HG03558 (cell line): ENCODE measurements around the gene QRICH1.

Experiments used
- ATAC-seq: cut with Tn5 transposase; IDR thresholded peaks from one replicate; pipeline ENCODE4 v1.9.1; 2021; ENCODE audit warnings: moderate number of reproducible peaks; ENCODE audit not compliant: unreplicated experiment; ENCODE audit errors: extremely low read depth

The QRICH1 gene

DNA sequence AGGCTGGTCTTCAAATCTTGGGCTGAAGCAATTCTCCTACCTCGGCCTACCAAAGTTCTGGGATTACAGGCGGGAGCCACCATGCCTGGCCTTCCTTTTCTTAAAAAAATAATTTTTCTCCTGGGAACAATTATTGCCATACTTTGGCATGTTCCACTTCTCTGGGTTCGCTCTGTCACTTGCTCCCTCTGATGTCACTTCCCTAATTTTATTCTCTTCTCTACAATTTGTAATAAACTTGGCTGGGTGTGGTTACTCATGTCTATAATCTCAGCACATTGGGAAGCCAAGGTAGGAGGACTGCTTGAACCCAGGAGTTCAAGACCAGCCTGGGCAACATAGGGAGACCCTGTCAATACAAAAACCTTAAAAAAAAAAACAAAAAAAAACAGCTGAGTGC is 58.6 kb downstream of the QRICH1 start:
- no peak for ATAC-seq

- ATAC-seq, result no peak
Observed at GRCh38 chr3:49034650-49035049, 59.2 kb downstream of the QRICH1 start.

- no peak for ATAC-seq
Observed at GRCh38 chr3:49032646-49033304, 61.1 kb downstream of the QRICH1 start.

- no peak for ATAC-seq
Observed at GRCh38 chr3:49030321-49030720, 63.5 kb downstream of the QRICH1 start.

DNA sequence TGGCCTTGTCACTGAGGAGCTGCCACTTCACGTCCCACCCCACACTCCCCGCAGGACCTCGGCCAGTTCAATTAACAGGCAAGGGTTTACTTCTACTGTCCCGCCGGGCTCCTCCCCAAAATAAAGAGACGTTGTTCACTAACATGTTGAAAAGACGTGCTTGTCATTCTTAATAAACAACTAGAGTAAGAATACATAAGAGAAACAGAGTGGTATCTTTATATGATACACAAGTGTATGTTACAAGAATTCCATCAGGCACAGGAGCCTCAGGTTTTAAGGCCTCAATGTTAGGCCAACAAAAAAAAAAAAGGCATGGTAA is 64.3 kb downstream of the QRICH1 start:
- no peak for ATAC-seq

- peak; percentile 40 for ATAC-seq
Observed at GRCh38 chr3:49028673-49029562, 65.0 kb downstream of the QRICH1 start, which contains the start of gene IMPDH2. Gene IMPDH2, minus strand, starts transcription at chr3:49029398. Its CDS starts 48 bp downstream, at chr3:49029350.

GRCh38 chr3:49028298-49028672 is 65.6 kb downstream of the QRICH1 start:
- no peak for ATAC-seq

DNA sequence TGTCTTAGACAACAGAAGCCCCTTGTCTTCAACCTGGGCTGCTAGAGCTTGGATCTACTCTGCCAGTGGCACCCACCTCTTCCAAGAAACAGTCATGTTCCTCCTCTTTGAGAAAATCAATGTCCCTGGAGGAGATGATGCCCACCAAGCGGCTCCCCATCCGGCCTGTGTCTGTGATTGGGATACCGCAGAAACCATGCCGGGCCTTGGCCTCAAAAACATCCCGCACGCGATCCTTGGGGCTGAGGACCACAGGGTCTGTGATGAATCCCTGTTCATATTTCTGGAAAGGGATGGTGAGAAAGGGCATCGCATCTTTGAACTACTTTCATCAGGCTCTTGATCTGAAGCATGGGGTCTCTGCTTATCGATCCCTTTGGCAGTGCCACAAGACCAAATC is 66.2 kb downstream of the QRICH1 start:
- ATAC-seq, result no peak

DNA sequence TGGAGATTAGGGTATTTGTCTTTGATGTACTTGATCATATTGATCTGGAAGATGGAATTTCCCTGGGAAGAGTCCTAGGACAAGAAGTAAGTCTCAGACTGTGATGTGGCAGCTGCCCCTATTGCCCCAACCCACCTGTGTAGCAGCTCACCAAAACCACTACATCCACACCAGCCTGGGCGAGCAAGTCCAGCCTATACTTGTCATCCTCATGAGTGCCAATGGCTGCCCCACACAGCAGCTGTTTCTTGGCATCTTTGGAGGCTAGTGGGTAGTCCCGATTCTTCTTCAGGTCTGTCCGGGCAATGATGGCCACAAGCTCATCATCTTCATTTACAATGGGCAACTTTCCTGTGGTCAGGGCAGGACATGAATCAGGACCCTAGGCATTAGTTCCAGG is 67.3 kb downstream of the QRICH1 start:
- ATAC-seq, result no peak

DNA sequence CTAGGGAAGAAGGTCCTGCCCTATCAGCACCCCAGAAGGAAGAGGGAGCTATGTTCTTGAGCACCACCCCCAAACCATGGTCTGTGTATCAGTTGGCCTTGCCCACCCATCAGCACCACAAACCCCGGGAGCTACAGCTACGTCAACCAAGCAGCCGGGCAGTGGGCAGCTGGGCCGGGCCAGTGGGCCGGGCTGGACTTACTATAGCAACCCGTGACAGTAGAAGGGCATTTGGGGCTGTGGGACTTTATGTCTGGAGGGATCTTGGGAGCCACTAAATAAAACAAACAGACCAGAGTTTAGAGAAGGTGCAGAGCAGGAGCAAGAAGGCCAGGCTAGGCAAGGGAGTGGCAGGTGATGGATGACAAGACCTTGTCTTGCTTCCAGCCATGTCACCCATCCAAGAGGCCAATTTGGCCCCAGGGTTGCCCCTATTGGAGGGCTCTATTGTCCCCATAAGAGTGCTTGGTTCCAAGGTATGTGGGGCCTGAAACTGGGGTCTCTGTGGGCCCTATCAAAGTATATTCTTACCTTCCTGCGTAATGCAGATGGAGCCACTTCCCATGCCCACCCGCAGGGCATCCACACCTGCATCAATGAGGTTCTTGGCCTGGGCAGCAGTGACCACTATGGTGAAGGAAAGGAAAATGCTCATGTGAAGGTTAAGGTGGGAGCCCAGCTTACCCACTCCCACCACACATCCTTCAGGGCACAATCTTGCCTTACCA is 67.9 kb downstream of the QRICH1 start:
- no peak for ATAC-seq

DNA sequence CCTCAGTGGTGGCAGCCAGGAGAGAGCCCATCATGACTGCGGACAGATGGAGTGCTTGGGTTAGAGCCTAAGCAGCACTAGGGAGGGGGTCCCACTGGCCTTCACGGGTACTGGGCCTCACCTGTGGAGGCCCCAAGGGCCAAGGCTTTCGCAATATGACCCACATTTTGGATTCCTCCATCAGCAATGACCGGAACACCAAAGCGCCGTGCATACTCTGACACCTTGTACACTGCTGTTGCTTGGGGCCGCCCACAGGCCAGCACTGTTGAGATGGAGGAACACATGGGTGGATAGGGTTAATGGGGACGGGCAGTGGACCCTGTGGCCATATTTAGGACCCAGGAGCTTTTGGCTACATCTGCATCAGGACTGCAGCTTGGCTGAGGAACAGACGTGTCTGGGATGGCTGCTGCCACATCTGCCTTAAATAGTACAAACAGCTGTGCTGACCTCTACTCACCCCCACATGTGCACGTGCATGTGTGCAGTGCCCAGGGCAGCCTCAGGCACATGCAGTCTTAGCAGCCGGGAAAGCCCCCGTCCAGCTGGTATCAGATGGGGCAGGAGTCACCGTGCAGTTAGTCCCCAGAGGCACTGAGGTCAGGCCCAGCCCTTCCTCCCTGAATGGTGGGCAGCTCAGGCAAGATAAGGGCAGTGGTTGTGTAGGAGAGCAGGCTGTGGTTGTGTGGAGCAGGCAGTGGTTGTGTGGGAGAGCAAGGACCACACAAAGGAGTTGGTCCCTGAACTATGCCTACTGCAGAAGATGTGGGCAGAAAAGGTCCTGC is 68.7 kb downstream of the QRICH1 start:
- no peak for ATAC-seq

DNA sequence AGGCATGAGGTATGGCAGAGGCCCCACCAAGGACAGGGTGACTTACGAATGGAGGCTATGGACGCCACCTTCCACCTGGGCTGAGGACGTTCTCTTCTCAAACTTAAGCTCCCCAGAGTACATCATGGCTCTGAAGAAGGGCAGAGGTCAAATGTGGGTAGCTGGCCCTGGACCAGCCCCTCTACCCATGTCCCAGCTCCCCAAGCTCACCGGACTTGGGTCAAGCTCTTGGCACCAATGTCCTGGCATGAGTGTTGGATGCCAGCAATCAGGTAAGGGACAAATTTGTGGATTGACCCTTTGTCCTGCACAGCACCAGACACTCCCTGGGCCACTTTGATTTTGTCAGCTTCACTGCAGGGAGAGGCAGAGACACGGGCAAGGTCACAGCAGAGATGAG is 69.4 kb downstream of the QRICH1 start:
- ATAC-seq, result no peak

GRCh38 chr3:49023775-49024174 is 70.1 kb downstream of the QRICH1 start:
- no peak for ATAC-seq

- ATAC-seq, result no peak
Observed at GRCh38 chr3:49022688-49023171, 71.1 kb downstream of the QRICH1 start.

DNA sequence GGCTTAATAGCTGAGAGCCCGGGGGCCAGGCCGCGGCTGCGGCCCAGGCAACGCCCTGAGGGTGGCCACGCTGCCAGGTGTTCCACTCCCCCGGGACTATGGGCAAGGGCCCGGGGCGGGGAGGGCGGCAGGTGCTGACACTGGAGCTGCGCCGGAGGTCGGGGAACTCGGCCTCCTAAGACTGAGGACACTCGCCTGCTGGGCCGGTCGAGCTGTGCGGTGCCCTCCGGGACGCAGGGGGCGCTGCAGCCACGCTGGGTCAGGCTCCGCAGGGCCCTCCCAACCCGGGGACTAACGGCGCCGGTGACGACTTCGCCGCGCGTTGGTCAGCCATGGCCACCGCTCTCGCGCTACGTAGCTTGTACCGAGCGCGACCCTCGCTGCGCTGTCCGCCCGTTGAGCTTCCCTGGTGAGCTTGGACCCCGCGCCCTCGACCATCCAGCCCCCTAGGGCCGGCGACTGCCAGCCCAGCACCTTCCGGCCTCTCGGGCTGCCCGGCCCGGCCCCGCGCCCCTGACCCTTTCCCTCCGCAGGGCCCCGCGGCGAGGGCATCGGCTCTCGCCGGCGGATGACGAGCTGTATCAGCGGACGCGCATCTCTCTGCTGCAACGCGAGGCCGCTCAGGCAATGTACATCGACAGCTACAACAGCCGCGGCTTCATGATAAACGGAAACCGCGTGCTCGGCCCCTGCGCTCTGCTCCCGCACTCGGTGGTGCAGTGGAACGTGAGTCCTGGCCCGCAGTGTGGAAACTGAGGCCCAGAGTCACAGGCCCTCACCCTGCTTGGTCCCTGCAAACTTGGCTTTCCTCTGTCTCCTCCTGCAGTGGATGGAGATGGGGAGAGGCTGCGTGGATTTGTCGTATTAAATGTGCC is 71.8 kb downstream of the QRICH1 start, which contains the start of gene NDUFAF3:
Gene NDUFAF3, plus strand, starts transcription at position 309 of the 875 bp plus-strand sequence. Its CDS starts 24 bp downstream, at position 333.
- peak; percentile 40 for ATAC-seq

DNA sequence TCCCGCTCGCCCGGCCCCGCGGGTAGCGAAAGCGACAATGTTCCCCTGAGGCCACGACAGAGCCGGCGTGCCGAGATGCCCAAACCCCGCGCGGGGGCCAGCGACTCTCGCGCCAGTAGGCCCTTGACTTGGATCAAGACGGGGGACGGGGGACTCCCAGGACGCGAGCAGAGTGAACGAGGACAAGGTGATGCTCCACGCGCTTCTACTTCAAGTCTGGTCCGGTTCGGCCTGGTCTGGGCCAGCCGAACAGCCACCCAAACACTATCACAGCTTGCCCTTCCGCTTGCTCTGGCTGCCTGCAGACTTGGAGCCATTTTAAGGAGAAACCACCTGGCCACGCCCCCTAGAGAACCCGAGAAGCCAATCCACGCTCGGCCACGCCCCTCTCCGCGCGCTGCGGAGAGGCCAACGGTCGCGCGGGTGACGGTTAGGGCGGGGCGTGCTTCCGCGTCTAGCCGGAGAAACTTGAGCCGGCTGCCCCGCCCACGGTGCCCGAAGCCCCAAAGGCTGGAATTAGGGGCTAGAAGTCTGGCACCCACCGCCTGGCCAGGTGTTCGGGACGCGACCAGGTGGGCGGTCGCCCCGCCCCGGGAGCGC is 72.6 kb downstream of the QRICH1 start:
- peak; percentile 27 for ATAC-seq

DNA sequence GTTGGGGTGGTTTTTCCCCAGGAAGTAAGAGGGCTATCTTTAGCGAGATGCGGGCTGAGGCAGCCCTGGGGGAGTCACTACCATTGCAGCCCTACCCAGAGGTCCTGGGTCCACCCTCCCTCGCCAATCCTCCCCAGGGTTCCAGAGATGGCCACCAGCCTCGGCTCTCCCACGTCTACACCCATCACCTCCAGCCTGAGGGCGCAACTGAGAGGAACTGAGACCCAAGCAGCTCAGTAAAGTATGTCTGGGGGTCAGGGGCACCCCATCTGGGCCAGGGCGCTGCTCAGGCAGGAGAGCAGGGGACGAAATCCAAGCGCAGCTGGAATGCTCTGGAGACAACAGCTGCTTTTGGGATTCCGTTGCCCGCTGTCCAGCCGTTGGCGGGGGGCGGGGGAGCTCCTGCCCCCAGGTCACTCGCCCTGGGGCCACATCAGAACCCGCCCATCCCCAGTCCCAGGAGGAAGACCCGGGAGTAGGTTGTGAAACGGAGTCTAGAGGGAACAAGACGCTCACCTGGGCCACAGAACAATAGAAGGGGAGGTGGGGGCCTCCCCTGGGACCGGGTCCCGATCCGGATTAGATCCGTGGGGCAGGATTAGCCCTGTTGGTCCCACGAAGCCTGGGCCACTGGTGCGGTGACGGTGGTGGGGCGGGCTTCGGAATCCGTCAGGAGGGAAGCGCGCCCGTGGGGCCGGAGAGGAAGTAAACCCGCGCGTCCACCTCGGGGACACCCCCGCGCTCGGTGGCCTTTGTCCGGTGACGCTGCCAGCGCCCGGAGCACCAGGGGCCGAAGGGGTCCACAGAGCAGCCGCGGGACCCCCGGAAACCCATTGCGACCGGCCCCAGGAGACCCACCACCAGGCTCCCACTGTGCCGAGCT is 73.3 kb downstream of the QRICH1 start:
- ATAC-seq, result no peak

- ATAC-seq, result no peak
Observed at GRCh38 chr3:49019941-49020329, 73.9 kb downstream of the QRICH1 start.
